K562 (cell line): ENCODE results near the gene CLDND2. TPM values are rescaled to one million over a fixed set of nuclear protein-coding genes. Genes with fewer than 3 reads are reported as not detected.

ENCODE experiments used
- ATAC-seq: fragments of 200-7000 bp; cut with Tn5 transposase; 3 replicates; pipeline ENCODE4 v1.9.1; 2020; ENCODE audit warnings: moderate library complexity
- BruUV-seq: library from RNA; stranded (reverse); fragments of 400-500 nt; replicated peaks from 2 replicates; lab custom pipeline; 2021; lab: Mats Ljungman, UMichigan
- CTCF ChIA-PET: fragments of 300-600 bp; formaldehyde crosslinking; extraction: SDS; loops from one replicate; lab custom pipeline; 2021; ENCODE audit warnings: low intra/inter-chr PET ratio; lab: Yijun Ruan, JAX
- POLR2A ChIA-PET: fragments of 300-600, 350-650 bp; sonication (Branson Sonifier 250); formaldehyde crosslinking; extraction: SDS; loops from one replicate; lab custom pipeline; 2021; ENCODE audit warnings: antibody characterized with exemption, inconsistent platforms; lab: Yijun Ruan, JAX
- DNase-seq, 4 experiments: peaks; one replicate each; pipeline versions ENCODE4 v3.0.0 to v3.0.0-alpha.2; 2011 to 2018; ENCODE audit warnings: low spot score in 3 of 4, mixed read lengths in 3 of 4; ENCODE audit errors: extremely low read depth in 1 of 4
- FAIRE-seq: peaks from 2 replicates; lab custom pipeline; 2011; peaks lifted over from hg19 to GRCh38; lab: Jason Lieb, UNC
- H2AFZ ChIP-seq: 2 replicates; pipeline ENCODE4 v1.6.0; 2011; ENCODE audit warnings: low read depth, low read length, control low read depth, inconsistent platforms
- H3K27ac ChIP-seq: fragments of 200-600 bp; 3 replicates; pipeline ENCODE4 v1.8.0; 2011; ENCODE audit warnings: low read depth, mild to moderate bottlenecking, control low read depth, inconsistent platforms, low read length, moderate library complexity, mixed read lengths; ENCODE audit errors: extremely low read depth
- H3K27me3 ChIP-seq, 2 experiments: fragments of 300-600 bp in 1 of 2; 2 replicates in 1 of 2; 3 replicates in 1 of 2; pipeline versions ENCODE4 v1.6.0 to v1.8.0; 2011; ENCODE audit warnings: inconsistent platforms in 2 of 2, low read length in 2 of 2, mild to moderate bottlenecking in 1 of 2, mixed read lengths in 1 of 2, moderate library complexity in 1 of 2; ENCODE audit not compliant: control insufficient read depth in 2 of 2, insufficient read depth in 2 of 2
- H3K36me3 ChIP-seq: fragments of 300-600 bp; 3 replicates; pipeline ENCODE4 v1.8.0; 2011; ENCODE audit warnings: mild to moderate bottlenecking, low read length, inconsistent platforms; ENCODE audit not compliant: control insufficient read depth, insufficient read depth
- H3K4me1 ChIP-seq, 2 experiments: fragments of 200-600 bp in 1 of 2; replicated peaks in 1 of 2; 2 replicates in 1 of 2; 3 replicates in 1 of 2; pipeline versions ENCODE4 v1.5.1 to v1.8.0; 2011; ENCODE audit warnings: inconsistent platforms in 2 of 2, low read length in 2 of 2, mild to moderate bottlenecking in 1 of 2, mixed read lengths in 1 of 2, moderate library complexity in 1 of 2; ENCODE audit not compliant: control insufficient read depth in 2 of 2, insufficient read depth in 2 of 2
- H3K4me2 ChIP-seq: 2 replicates; pipeline ENCODE4 v1.6.1; 2011; ENCODE audit warnings: low read length, control low read depth, inconsistent platforms, mixed read lengths; ENCODE audit not compliant: insufficient read depth
- H3K4me3 ChIP-seq: fragments of 200-600 bp; sonication (generic), shearing (Covaris generic); 2 replicates; pipeline ENCODE4 v1.5.1; 2016; ENCODE audit warnings: control low read depth, inconsistent platforms
- H3K79me2 ChIP-seq: fragments of 200-600 bp; 3 replicates; pipeline ENCODE4 v1.8.0; 2011; ENCODE audit warnings: low read length, inconsistent platforms; ENCODE audit not compliant: control insufficient read depth, insufficient read depth
- H3K9ac ChIP-seq, 2 experiments: 2 replicates each; pipeline versions ENCODE4 v1.6.0 to v1.6.1; 2011; ENCODE audit warnings: low read depth in 2 of 2, low read length in 2 of 2, control low read depth in 1 of 2, inconsistent platforms in 1 of 2, mild to moderate bottlenecking in 1 of 2, mixed read lengths in 1 of 2; ENCODE audit not compliant: insufficient read depth in 1 of 2
- H3K9me1 ChIP-seq: one replicate; pipeline ENCODE4 v1.6.0; 2011; ENCODE audit warnings: inconsistent platforms, mild to moderate bottlenecking, low read length, moderate library complexity; ENCODE audit not compliant: control insufficient read depth, insufficient read depth
- H3K9me3 ChIP-seq: replicated peaks from 2 replicates; pipeline ENCODE4 v1.5.1; 2011; ENCODE audit warnings: low read depth, low read length, inconsistent platforms; ENCODE audit not compliant: control insufficient read depth, insufficient read depth
- H4K20me1 ChIP-seq: replicated peaks from 2 replicates; pipeline ENCODE4 v1.6.1; 2011; ENCODE audit warnings: low read length, inconsistent platforms, mixed read lengths; ENCODE audit not compliant: control insufficient read depth, insufficient read depth
- EP400 ChIP-seq: fragments of 450-650 bp; IDR thresholded peaks from 2 replicates; pipeline ENCODE4 v1.6.1; 2017; ENCODE audit warnings: antibody characterized with exemption, mild to moderate bottlenecking, moderate library complexity
- ERF ChIP-seq: fragments of 450-650 bp; formaldehyde crosslinking; IDR thresholded peaks from 2 replicates; pipeline ENCODE4 v1.4.0; 2020; ENCODE audit warnings: mild to moderate bottlenecking, mixed read lengths
- ESRRA ChIP-seq: fragments of 450-650 bp; IDR thresholded peaks from 2 replicates; pipeline ENCODE4 v1.6.1; 2014; ENCODE audit warnings: low read depth, mild to moderate bottlenecking, moderate library complexity, borderline replicate concordance
- ETV1 ChIP-seq: fragments of 450-650 bp; conservative IDR thresholded peaks from 2 replicates; pipeline ENCODE4 v1.6.1; 2016; ENCODE audit warnings: missing genetic modification characterization, control low read depth, low read depth, missing compliant biosample characterization
- GABPB2 ChIP-seq: fragments of 250-450 bp; sonication (Bioruptor Pico); conservative IDR thresholded peaks from 2 replicates; pipeline ENCODE4 v1.5.1; 2021; ENCODE audit warnings: mild to moderate bottlenecking
- HDAC1 ChIP-seq, 2 experiments: fragments of 450-650 bp; IDR thresholded peaks; 2 replicates each; pipeline ENCODE4 v1.6.1; 2016 to 2017; ENCODE audit warnings: inconsistent platforms in 1 of 2, mild to moderate bottlenecking in 1 of 2, moderate library complexity in 1 of 2
- HLTF ChIP-seq: fragments of 450-650 bp; IDR thresholded peaks from 2 replicates; pipeline ENCODE4 v1.6.1; 2016
- HOXB6 ChIP-seq: fragments of 250-450 bp; sonication (Bioruptor Pico); IDR thresholded peaks from 2 replicates; pipeline ENCODE4 v1.5.1; 2022; ENCODE audit warnings: mild to moderate bottlenecking, borderline replicate concordance
- MCM5 ChIP-seq: fragments of 450-650 bp; IDR thresholded peaks from 2 replicates; pipeline ENCODE4 v1.6.1; 2016; ENCODE audit warnings: low read depth
- MXI1 ChIP-seq: IDR thresholded peaks from 2 replicates; pipeline ENCODE4 v1.6.1; 2011; ENCODE audit warnings: low read depth, mild to moderate bottlenecking, improper control_type of control experiment, low read length
- NCOA1 ChIP-seq: fragments of 450-650 bp; IDR thresholded peaks from 2 replicates; pipeline ENCODE4 v1.6.1; 2016; ENCODE audit warnings: low read depth
- NCOA4 ChIP-seq: fragments of 450-650 bp; IDR thresholded peaks from 2 replicates; pipeline ENCODE4 v1.6.1; 2018; ENCODE audit warnings: mild to moderate bottlenecking; ENCODE audit not compliant: partially characterized antibody
- SETDB1 ChIP-seq: IDR thresholded peaks from one replicate; pipeline ENCODE4 v1.6.1; 2012; ENCODE audit warnings: low read length, control low read depth, inconsistent platforms
- U2AF2 ChIP-seq: fragments of 200-400 bp; formaldehyde crosslinking; optimal IDR thresholded peaks from 2 replicates; pipeline ENCODE3; 2017; ENCODE audit warnings: low read depth, mild to moderate bottlenecking, low read length
- ZNF12 ChIP-seq: sonication (generic); formaldehyde crosslinking; IDR thresholded peaks from 2 replicates; pipeline ENCODE4 v1.4.0; 2020; ENCODE audit warnings: mild to moderate bottlenecking, missing genetic modification reagents
- ZNF140 ChIP-seq: fragments of 250-450 bp; sonication (Bioruptor Pico); IDR thresholded peaks from 2 replicates; pipeline ENCODE4 v1.8.0; 2021; ENCODE audit warnings: moderate library complexity, mild to moderate bottlenecking, inconsistent platforms
- ZNF146 ChIP-seq: IDR thresholded peaks from one replicate; pipeline ENCODE4 v1.6.1; 2018; ENCODE audit warnings: missing compliant biosample characterization; ENCODE audit not compliant: unreplicated experiment
- ZNF174 ChIP-seq: fragments of 250-450 bp; sonication (Bioruptor Pico); IDR thresholded peaks from 2 replicates; pipeline ENCODE4 v1.4.0; 2020; ENCODE audit warnings: mild to moderate bottlenecking
- ZNF436 ChIP-seq: fragments of 250-450, 450-650 bp; sonication (Bioruptor Pico); formaldehyde crosslinking; IDR thresholded peaks from 2 replicates; pipeline ENCODE4 v1.7.0; 2020; ENCODE audit warnings: mild to moderate bottlenecking
- ZNF583 ChIP-seq: fragments of 250-450 bp; sonication (Bioruptor Pico); IDR thresholded peaks from 2 replicates; pipeline ENCODE4 v1.4.0; 2020
- ZSCAN32 ChIP-seq: fragments of 450-650 bp; formaldehyde crosslinking; IDR thresholded peaks from 2 replicates; pipeline ENCODE4 v1.4.0; 2020; ENCODE audit warnings: mild to moderate bottlenecking, moderate library complexity
- WGBS: fragments of 100-300 bp; shearing (Covaris generic); methylation state at CpG from one replicate; pipeline ENCODE4 v1.1.6; 2016; ENCODE audit warnings: low coverage, mixed read lengths; ENCODE audit not compliant: insufficient coverage; ENCODE audit errors: missing lambda C conversion rate; 5-methylcytosine and 5-hydroxymethylcytosine counted together
- in situ Hi-C: fragments of 300-500 bp; cut with MboI; formaldehyde crosslinking; loops from 4 replicates; pipeline ENCODE4 v1.15.0; 2018; ENCODE audit warnings: inconsistent platforms, mixed read lengths
- intact Hi-C: fragments of 100-400 bp; cut with micrococcal nuclease; formaldehyde crosslinking; loops from 2 replicates; pipeline ENCODE4 v1.14.2; 2022
- polyA plus RNA-seq, 8 experiments: library from polyadenylated mRNA; depleted of rRNA in 4 of 8; stranded (reverse) in 5 of 8; unstranded in 3 of 8; fragments of >200 nt; fragmentation: Nextera tagmentation in 2 of 8; fragmentation: Illumina TruSeq in 1 of 8; extraction: Ambion mirVana in 2 of 8; extraction: Trizol in 1 of 8; gene quantifications; 2 replicates each; pipeline versions ENCODE4 v1.2.1 to v1.2.3, GENCODE V29; 2011 to 2014; ENCODE audit warnings: inconsistent platforms in 1 of 8, missing spikeins in 1 of 8
- total RNA-seq, 7 experiments: library from RNA; depleted of rRNA in 6 of 7; stranded (reverse); fragments of >200 nt in 6 of 7; fragmentation: Illumina TruSeq in 2 of 7; extraction: Trizol in 2 of 7; gene quantifications; 2 replicates each; pipeline versions ENCODE4 v1.2.1 to v1.2.3, GENCODE V29; 2011 to 2021; ENCODE audit warnings: low replicate concordance in 1 of 7
- TF ChIP-seq, protein P1 (sequence below): sonication (generic); formaldehyde crosslinking; IDR thresholded peaks from 2 replicates; pipeline ENCODE4 v1.8.0; 2022; ENCODE audit warnings: mild to moderate bottlenecking, missing genetic modification reagents

CLDND2 gene
- total and polyA plus RNA-seq, 9 of the 15 experiments (the other 6 are each of a cell fraction or from before 2014, with no cell fraction given) = 0.45 to 4.0 (median 1.2) TPM; not detected in 3

- TF ChIP-seq, protein P1, sequence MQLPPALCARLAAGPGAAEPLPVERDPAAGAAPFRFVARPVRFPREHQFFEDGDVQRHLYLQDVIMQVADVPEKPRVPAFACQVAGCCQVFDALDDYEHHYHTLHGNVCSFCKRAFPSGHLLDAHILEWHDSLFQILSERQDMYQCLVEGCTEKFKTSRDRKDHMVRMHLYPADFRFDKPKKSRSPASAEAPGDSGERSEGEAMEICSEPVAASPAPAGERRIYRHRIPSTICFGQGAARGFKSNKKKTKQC (CRISPR knock-in tag) = no peak
- TF ChIP-seq EP400 = no peak
- TF ChIP-seq ERF (CRISPR knock-in tag) = no peak
- no peak for TF ChIP-seq HOXB6
- no peak for TF ChIP-seq U2AF2
- no peak for TF ChIP-seq ZNF146 (CRISPR knock-in tag)
- no peak for TF ChIP-seq ETV1
- TF ChIP-seq MCM5 = no peak
- TF ChIP-seq SETDB1 = no peak
- no peak for TF ChIP-seq ZNF174 (CRISPR knock-in tag)
- TF ChIP-seq ESRRA = no peak
- TF ChIP-seq, all 486 proteins: peak for 0
Observed at GRCh38 chr19:51357952-51358351, 10.9 kb downstream of the CLDND2 start (continued).

DNA sequence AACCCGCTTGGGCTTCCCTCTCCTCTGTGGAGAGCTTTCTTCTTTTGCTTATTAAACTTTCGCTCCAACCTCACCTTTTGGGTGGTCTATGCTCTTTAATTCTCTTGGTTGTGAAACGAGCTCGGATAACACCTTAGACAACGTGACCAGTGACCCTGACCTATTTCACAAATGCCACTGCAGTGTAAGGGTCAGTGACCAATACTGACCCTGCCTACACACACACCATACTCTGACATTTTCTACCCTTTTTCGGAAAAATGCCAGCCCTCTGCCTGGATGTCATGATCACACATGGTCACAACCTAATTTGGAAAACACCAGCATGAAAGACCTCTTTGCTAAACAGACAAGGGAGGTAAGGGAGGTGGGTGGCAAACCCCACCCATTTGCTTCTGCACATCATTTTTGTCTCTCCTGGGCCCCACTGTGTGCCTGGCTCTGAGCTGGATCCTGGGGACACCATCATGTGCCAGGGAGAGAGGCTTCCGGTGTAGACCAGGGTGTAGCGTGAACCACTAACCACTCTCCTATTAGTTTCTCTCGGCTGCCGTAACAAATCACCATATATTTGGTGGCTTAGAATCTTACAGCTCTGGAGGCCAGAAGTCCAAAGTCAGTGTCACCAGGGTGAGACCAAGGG is 12.5 kb downstream of the CLDND2 start:
- H3K36me3 ChIP-seq = peaks cover 29% of the 10 kb centered on the region; the same call in 2 of the 3 replicates
- BruUV-seq = no TSS peak
- no peak overlapping the region for H3K4me3 ChIP-seq
- peaks cover 13% of the 10 kb centered on the region for H3K79me2 ChIP-seq
- intact Hi-C loops (no loop called here), in situ Hi-C loops (no loop called here)
- no peaks in the 10 kb centered on the region for H3K9me3 ChIP-seq
- peaks cover 12 to 22% of the 10 kb centered on the region in 2 experiments; a peak in 4 of 5 replicates for H3K4me1 ChIP-seq
- POLR2A ChIA-PET = interaction anchor here (1.1 to 1.6 kb wide), 3 partner anchors 9 to 34 kb away, joined by 5 to 7 read pairs (median 5); partner anchors contain the start of genes C19orf84 and ETFB
- DNase-seq (no peak), FAIRE-seq (peak; percentile 11), ATAC-seq (no peak)
- H3K4me2 ChIP-seq = no peak overlapping the region
- peaks cover under 1% of the 10 kb centered on the region for H3K9me1 ChIP-seq
- H2AFZ ChIP-seq = no peak overlapping the region
- H4K20me1 ChIP-seq = 0 out of 2 replicates have a peak, but pooled peaks cover 4% of the 10 kb centered on the region
- no peak overlapping the region for H3K27ac ChIP-seq
- H3K9ac ChIP-seq = peak overlapping the region in 1 of 2 experiments; percentile 0; a peak in 1 of 4 replicates
- 92% methylated on average over 8 of the region's 10 CpGs for WGBS
- H3K27me3 ChIP-seq = no peaks in the 10 kb centered on the region
- TF ChIP-seq ZNF583 (CRISPR knock-in tag) (no peak), ZSCAN32 (no peak), HDAC1 (IDR thresholded peaks at IDR 0.05) (no peak), ZNF436 (CRISPR knock-in tag) (no peak), GABPB2 (CRISPR knock-in tag) (no peak), ZNF12 (no peak), ZNF140 (CRISPR knock-in tag) (no peak), HLTF (no peak), NCOA4 (no peak), MXI1 (no peak), NCOA1 (no peak)
- TF ChIP-seq, all 486 proteins: peak for 0
- CTCF ChIA-PET = no interaction called here
